GM18909 (cell line): ENCODE data around the gene VAT1L.

Source experiments
- ATAC-seq: cut with Tn5 transposase; IDR thresholded peaks from one replicate; pipeline ENCODE4 v1.9.1; 2021; ENCODE audit warnings: mild to moderate bottlenecking; ENCODE audit not compliant: unreplicated experiment, poor library complexity

VAT1L gene

GRCh38 chr16:77827032-77827431, 38.7 kb downstream of the VAT1L start:
- ATAC-seq, result no peak

GRCh38 chr16:77833921-77834634, 45.7 kb downstream of the VAT1L start:
- ATAC-seq, result no peak

DNA sequence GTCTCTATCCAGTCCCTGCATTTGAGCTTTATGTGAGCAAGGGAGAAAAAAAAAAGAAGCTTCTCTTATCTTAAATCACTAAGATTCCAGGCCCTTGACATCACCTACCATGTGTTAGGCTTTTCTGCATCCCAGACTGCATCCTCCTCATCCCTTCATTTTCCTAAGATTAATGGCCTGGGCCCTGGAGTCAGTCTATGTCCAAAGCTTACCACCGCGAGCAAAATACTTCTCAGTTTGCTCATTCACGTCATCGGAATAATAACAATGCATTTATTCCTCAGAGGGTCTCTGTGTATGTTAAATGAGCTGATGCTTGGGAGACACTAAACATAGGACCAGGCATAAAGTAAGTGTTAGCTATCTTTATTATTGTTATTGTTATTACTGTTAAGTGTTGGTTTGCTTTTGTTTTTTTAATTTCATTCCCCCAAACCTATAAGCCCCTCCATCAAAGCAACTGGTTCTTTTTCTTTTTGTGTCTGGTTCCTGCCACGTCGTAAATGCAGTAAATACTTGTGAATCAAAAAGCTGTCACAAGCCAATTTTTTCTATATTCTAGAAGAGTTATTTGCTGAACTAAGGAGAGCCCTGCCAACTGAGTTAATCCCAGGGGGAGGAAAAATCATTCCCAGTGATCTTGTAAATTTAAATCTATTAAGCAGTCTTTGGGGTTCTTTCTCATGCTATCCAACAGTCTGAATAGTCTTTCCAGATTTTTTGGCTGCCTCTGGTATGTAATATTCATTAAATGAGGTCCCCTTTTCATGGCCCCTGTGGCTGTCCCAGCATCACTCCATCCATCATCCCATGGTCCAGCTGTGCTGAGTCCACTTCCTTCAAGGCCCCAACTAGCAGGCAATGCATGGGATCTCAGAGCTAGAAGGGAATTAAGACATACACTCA, 46.5 kb downstream of the VAT1L start:
- ATAC-seq, result no peak

GRCh38 chr16:77836801-77837200, 48.4 kb downstream of the VAT1L start:
- ATAC-seq, result no peak

GRCh38 chr16:77838597-77839255, 50.4 kb downstream of the VAT1L start:
- ATAC-seq, result no peak

DNA sequence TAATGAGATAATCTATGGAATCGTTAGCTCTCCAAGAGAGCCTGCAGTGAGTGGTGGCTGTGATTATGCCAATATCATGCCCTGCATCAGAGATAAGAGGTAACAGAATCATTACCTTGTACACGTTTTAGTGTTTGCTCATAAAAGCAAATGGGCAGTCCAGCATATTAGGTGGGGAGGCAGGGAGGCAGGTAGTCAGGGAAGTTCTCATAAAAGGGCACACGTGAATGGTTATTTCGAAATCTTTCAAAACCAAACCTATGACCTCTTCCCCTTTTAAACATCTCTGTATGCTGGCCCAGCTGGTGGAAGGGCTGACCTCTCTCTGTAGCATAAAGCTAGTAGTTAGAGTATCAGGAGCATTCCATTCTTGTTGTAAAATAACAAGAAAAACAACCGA, 51.7 kb downstream of the VAT1L start:
- ATAC-seq, result no peak

- ATAC-seq, result no peak
These were observed 52.5 kb downstream of the VAT1L start for GRCh38 chr16:77840673-77841501.

- no peak for ATAC-seq
These were observed 53.1 kb downstream of the VAT1L start for GRCh38 chr16:77841502-77841763.

DNA sequence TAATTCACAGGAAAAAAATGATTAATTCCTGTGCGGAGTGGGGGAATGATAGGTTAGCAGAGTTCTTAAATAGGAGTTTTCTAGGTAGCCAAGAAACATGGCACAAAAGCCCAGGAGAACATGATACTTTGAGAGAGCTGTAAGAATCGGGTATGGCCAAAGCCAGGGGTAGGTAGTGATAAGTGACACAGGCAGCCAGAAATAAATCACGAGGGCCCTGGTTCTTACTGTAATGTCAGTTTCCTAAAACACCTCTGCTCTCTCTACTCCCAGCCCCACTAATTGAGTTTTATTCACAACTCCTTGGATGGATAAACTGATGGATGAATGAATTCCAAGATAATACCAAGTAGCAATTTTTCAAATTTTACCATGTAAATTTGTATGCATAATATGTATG, 54.1 kb downstream of the VAT1L start:
- ATAC-seq, result no peak

GRCh38 chr16:77843405-77843804, 55.0 kb downstream of the VAT1L start:
- no peak for ATAC-seq

GRCh38 chr16:77844801-77845200, 56.4 kb downstream of the VAT1L start:
- ATAC-seq, result no peak

DNA sequence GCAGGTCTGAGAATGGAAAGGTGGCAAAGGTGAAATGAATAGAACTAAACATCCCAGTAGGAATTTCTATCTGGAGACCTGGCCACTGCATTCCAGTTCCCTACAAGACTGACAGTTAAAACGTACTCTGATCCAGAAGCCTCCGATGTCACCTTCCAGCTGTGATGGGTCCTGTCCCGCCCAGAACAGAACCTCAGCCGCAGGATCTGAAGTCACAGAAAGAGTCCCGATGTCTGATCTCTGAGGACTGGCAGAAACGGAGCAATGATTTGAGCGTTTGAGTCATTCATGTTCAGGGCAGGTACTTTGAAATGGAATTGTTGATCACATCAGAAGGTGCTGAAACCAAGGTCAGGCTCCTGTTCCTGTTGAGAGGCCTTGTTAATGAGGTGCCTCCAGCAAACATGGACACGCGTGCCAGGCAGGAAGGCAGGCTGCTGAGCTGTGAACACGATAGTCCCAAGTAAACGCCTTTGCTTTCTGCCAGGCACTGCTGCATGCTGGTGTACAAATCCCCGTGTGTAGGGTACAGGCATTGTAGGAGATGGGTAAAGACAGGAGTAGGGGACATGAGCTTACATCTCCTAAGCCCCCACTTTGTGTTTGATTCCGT, 61.4 kb downstream of the VAT1L start:
- no peak for ATAC-seq

- no peak for ATAC-seq
These were observed 62.4 kb downstream of the VAT1L start for GRCh38 chr16:77850636-77851333.

DNA sequence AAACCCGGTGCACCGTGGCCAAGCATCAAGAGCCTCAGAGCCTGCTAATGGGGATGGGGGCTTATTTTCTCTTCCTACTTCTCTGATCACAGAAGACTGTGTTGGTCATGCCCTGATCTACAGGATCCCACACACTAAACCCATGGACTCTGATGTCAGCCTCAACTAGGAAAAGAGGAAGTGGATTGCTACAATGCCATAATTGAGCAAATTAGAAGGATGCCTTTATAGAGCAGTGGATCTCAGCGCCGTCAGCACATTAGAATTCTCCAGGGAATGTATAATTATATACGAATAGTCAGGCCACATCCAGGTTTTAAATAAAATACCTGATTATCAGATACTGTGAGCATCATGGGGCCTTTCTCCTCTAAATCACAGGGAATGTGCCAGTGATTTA, 64.8 kb downstream of the VAT1L start:
- ATAC-seq, result no peak

- ATAC-seq, result no peak
These were observed 68.2 kb downstream of the VAT1L start for GRCh38 chr16:77856438-77857160.

GRCh38 chr16:77858060-77858459, 69.7 kb downstream of the VAT1L start:
- no peak for ATAC-seq

- ATAC-seq, result no peak
These were observed 71.3 kb downstream of the VAT1L start for GRCh38 chr16:77859493-77860232.

DNA sequence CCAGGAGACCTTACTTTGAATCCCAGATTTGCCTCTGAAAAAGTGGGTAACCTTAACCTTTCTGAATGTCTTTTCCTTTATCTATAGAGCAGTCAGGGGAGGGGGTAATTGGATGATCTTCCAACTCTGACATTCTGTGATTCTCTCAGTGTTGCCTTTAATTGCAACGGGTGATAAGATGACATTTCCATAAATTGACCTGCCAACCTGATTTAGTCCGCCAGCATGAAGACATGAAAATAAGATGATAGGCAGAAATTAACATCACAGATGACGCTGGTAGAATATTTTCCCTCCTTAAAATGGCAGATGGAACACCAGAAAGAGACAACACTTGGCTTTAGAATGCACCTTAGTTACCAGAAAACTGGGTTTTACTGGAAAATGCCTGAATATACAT, 72.6 kb downstream of the VAT1L start:
- no peak for ATAC-seq
